ENCODE data around the gene IL22RA2. TPM values are rescaled to one million over a fixed set of nuclear protein-coding genes. Genes with fewer than 3 reads are reported as not detected.
"Not testable (repeated sequence)": the region's sequence is repeated elsewhere in the genome, so short reads cannot be mapped to it uniquely, and the experiment has no call there.

Gene IL22RA2
- total RNA-seq = under 1 TPM in 3 of 8 experiments, not detected in 5; 0.08 to 0.14 (median 0.14) TPM

GRCh38 chr6:137173501-137173900 lies at the start of gene IL22RA2:
Gene IL22RA2, minus strand, starts transcription at chr6:137173644. Its CDS starts 11,895 bp downstream, at chr6:137161749.
- no peak for ATAC-seq (replicated peaks in 6 of 8)
- Histone ChIP-seq H3K4me1 (replicated peaks in 1 of 2) (no peaks in the 10 kb centered on the region), H3K27ac (no peak within 1 kb of the TSS), H3K4me3 (no peak within 1 kb of the TSS)
- in situ Hi-C loops (cut with MboI; ENCODE audit: low pct_unique_long_range_greater_than_20kb in 2 of 9, low sequenced_read_pairs in 9 of 9, unreplicated experiment in 9 of 9) = no loop called here
- WGBS, 10 experiments = 0 to 100% (median 77%) methylated on average over 1 to 4 of the region's 4 CpGs; no CpG with 5 or more reads in 2 of the 10 experiments

GRCh38 chr6:137222381-137222780 lies 48.9 kb upstream of the IL22RA2 start:
- no peak overlapping the region for H3K4me3 ChIP-seq
- WGBS, 10 experiments = 73 to 100% (median 88%) methylated on average over 1 to 3 of the region's 3 CpGs; no CpG with 5 or more reads in 1 of the 10 experiments
- no peak for ATAC-seq (replicated peaks in 6 of 8)
- no peak overlapping the region for H3K27ac ChIP-seq
- H3K4me1 ChIP-seq (replicated peaks in 1 of 2) = peaks cover 6 to 10% of the 10 kb centered on the region in 2 donors
- in situ Hi-C loops (cut with MboI; ENCODE audit: low pct_unique_long_range_greater_than_20kb in 2 of 9, low sequenced_read_pairs in 9 of 9, unreplicated experiment in 9 of 9) = no loop called here

GRCh38 chr6:137219664-137220252 lies 46.3 kb upstream of the IL22RA2 start:
- in situ Hi-C loops (cut with MboI; ENCODE audit: low pct_unique_long_range_greater_than_20kb in 2 of 9, low sequenced_read_pairs in 9 of 9, unreplicated experiment in 9 of 9) = no loop called here
- H3K4me1 ChIP-seq (replicated peaks in 1 of 2) = peaks cover 13 to 24% of the 10 kb centered on the region in 2 donors
- no peak overlapping the region for H3K27ac ChIP-seq
- peak in 4 of 8 experiments; percentile 3 to 8 (median 6) for ATAC-seq (replicated peaks in 6 of 8)
- 30 to 90% (median 76%) methylated on average over 2 to 6 of the region's 6 CpGs for WGBS, 10 experiments
- H3K4me3 ChIP-seq = peak overlapping the region; percentile 78 to 98 (median 81)

- WGBS, 10 experiments = 0 to 1% (median 0%) methylated on average over 4 to 12 of the region's 64 CpGs; no CpG with 5 or more reads in 5 of the 10 experiments
- in situ Hi-C loops (cut with MboI; ENCODE audit: low pct_unique_long_range_greater_than_20kb in 2 of 9, low sequenced_read_pairs in 9 of 9, unreplicated experiment in 9 of 9) = no loop called here
- Histone ChIP-seq H3K27ac (peak within 1 kb of the TSS; percentile 91 to 93), H3K4me1 (replicated peaks in 1 of 2) (peaks cover 13 to 24% of the 10 kb centered on the region in 2 donors), H3K4me3 (peak within 1 kb of the TSS; percentile 78 to 98 (median 81))
- peak; percentile 81 to 98 (median 96) for ATAC-seq (replicated peaks in 6 of 8)
Measured at GRCh38 chr6:137218917-137219663, 45.6 kb upstream of the IL22RA2 start, which contains the start of gene IFNGR1. Gene IFNGR1, minus strand, starts transcription at chr6:137219385. Its CDS starts 58 bp downstream, at chr6:137219327.

- ATAC-seq (replicated peaks in 6 of 8) = peak; percentile 14 to 60 (median 30)
- H3K27ac ChIP-seq = peak overlapping the region; percentile 91 to 93
- H3K4me3 ChIP-seq = peak overlapping the region; percentile 78 to 98 (median 81)
- in situ Hi-C loops (cut with MboI; ENCODE audit: low pct_unique_long_range_greater_than_20kb in 2 of 9, low sequenced_read_pairs in 9 of 9, unreplicated experiment in 9 of 9) = no loop called here
- peaks cover 13 to 24% of the 10 kb centered on the region in 2 donors for H3K4me1 ChIP-seq (replicated peaks in 1 of 2)
- 0 to 67% (median 0%) methylated on average over 1 to 13 of the region's 13 CpGs; no CpG with 5 or more reads in 3 of the 10 experiments for WGBS, 10 experiments
Measured at GRCh38 chr6:137218473-137218916, 45.1 kb upstream of the IL22RA2 start.

- no peak overlapping the region for H3K27ac ChIP-seq
- peak in 2 of 8 experiments; percentile 1 to 2 for ATAC-seq (replicated peaks in 6 of 8)
Measured at GRCh38 chr6:137217801-137218472, 44.5 kb upstream of the IL22RA2 start.

GRCh38 chr6:137216875-137217553 lies 43.6 kb upstream of the IL22RA2 start:
- H3K4me3 ChIP-seq = peak overlapping the region in 3 of 5 donors; percentile 78 to 98 (median 94)
- H3K4me1 ChIP-seq (replicated peaks in 1 of 2) = peaks cover 13 to 24% of the 10 kb centered on the region in 2 donors
- WGBS, 10 experiments = 33 to 90% (median 73%) methylated on average over 1 to 10 of the region's 12 CpGs
- in situ Hi-C loops (cut with MboI; ENCODE audit: low pct_unique_long_range_greater_than_20kb in 2 of 9, low sequenced_read_pairs in 9 of 9, unreplicated experiment in 9 of 9) = no loop called here
- H3K27ac ChIP-seq = no peak overlapping the region
- no peak for ATAC-seq (replicated peaks in 6 of 8)

More at GRCh38 chr6:137217801-137218472, 44.5 kb upstream of the IL22RA2 start:
- Histone ChIP-seq H3K4me3 (peak overlapping the region; percentile 78 to 98 (median 81)), H3K4me1 (replicated peaks in 1 of 2) (peaks cover 13 to 24% of the 10 kb centered on the region in 2 donors)
- WGBS, 10 experiments = 0 to 61% (median 38%) methylated on average over 2 to 12 of the region's 12 CpGs
- in situ Hi-C loops (cut with MboI; ENCODE audit: low pct_unique_long_range_greater_than_20kb in 2 of 9, low sequenced_read_pairs in 9 of 9, unreplicated experiment in 9 of 9) = no loop called here

GRCh38 chr6:137216106-137216505 lies 42.7 kb upstream of the IL22RA2 start:
- peaks cover 13 to 24% of the 10 kb centered on the region in 2 donors for H3K4me1 ChIP-seq (replicated peaks in 1 of 2)
- H3K27ac ChIP-seq = no peak overlapping the region
- ATAC-seq (replicated peaks in 6 of 8) = no peak
- in situ Hi-C loops (cut with MboI; ENCODE audit: low pct_unique_long_range_greater_than_20kb in 2 of 9, low sequenced_read_pairs in 9 of 9, unreplicated experiment in 9 of 9) = no loop called here
- H3K4me3 ChIP-seq = peak overlapping the region in 1 of 5 donors; percentile 4

- WGBS, 10 experiments = 63 to 100% (median 100%) methylated on average over 1 to 3 of the region's 3 CpGs; no CpG with 5 or more reads in 3 of the 10 experiments
- H3K4me3 ChIP-seq; ATAC-seq (replicated peaks in 6 of 8); H3K27ac ChIP-seq; in situ Hi-C loops (cut with MboI; ENCODE audit: low pct_unique_long_range_greater_than_20kb in 2 of 9, low sequenced_read_pairs in 9 of 9, unreplicated experiment in 9 of 9): not testable (repeated sequence)
- peaks cover 13 to 24% of the 10 kb centered on the region in 2 donors for H3K4me1 ChIP-seq (replicated peaks in 1 of 2)
Measured at GRCh38 chr6:137215630-137216029, 42.2 kb upstream of the IL22RA2 start.

GRCh38 chr6:137214931-137215330 lies 41.5 kb upstream of the IL22RA2 start:
- in situ Hi-C loops (cut with MboI; ENCODE audit: low pct_unique_long_range_greater_than_20kb in 2 of 9, low sequenced_read_pairs in 9 of 9, unreplicated experiment in 9 of 9) = no loop called here
- 33 to 100% (median 92%) methylated on average over 2 to 3 of the region's 3 CpGs for WGBS, 10 experiments
- Histone ChIP-seq H3K4me3 (no peak overlapping the region), H3K4me1 (replicated peaks in 1 of 2) (peaks cover 13 to 24% of the 10 kb centered on the region in 2 donors), H3K27ac (no peak overlapping the region)
- ATAC-seq (replicated peaks in 6 of 8) = no peak

- in situ Hi-C loops (cut with MboI; ENCODE audit: low pct_unique_long_range_greater_than_20kb in 2 of 9, low sequenced_read_pairs in 9 of 9, unreplicated experiment in 9 of 9) = no loop called here
Measured at GRCh38 chr6:137213813-137214212, 40.4 kb upstream of the IL22RA2 start.

GRCh38 chr6:137213331-137213740 lies 39.9 kb upstream of the IL22RA2 start:
- ATAC-seq (replicated peaks in 6 of 8) = no peak
- WGBS, 10 experiments = 31 to 100% (median 82%) methylated on average over 1 to 4 of the region's 4 CpGs; no CpG with 5 or more reads in 1 of the 10 experiments

More at GRCh38 chr6:137213813-137214212, 40.4 kb upstream of the IL22RA2 start:
- 20 to 100% (median 100%) methylated on average over 1 to 2 of the region's 2 CpGs; no CpG with 5 or more reads in 5 of the 10 experiments for WGBS, 10 experiments
- H3K4me3 ChIP-seq = no peak overlapping the region
- ATAC-seq (replicated peaks in 6 of 8) = no peak
- peaks cover 13 to 21% of the 10 kb centered on the region in 2 donors for H3K4me1 ChIP-seq (replicated peaks in 1 of 2)
- no peak overlapping the region for H3K27ac ChIP-seq

More at GRCh38 chr6:137213331-137213740, 39.9 kb upstream of the IL22RA2 start:
- no peak overlapping the region for H3K27ac ChIP-seq
- in situ Hi-C loops (cut with MboI; ENCODE audit: low pct_unique_long_range_greater_than_20kb in 2 of 9, low sequenced_read_pairs in 9 of 9, unreplicated experiment in 9 of 9) = no loop called here
- peaks cover 13 to 21% of the 10 kb centered on the region in 2 donors for H3K4me1 ChIP-seq (replicated peaks in 1 of 2)
- no peak overlapping the region for H3K4me3 ChIP-seq

All from motor neuron (in vitro differentiated cells).